HL-60 (cell line): ENCODE data around the gene RB1.

ENCODE experiments used
- DNase-seq, 2 experiments: peaks; one replicate each; pipeline ENCODE4 v3.0.0-alpha.2; 2010 to 2020; ENCODE audit warnings: low read depth in 1 of 2, low spot score in 1 of 2
- H3K27ac ChIP-seq: fragments of 250-450 bp; sonication (Bioruptor Pico); replicated peaks from 2 replicates; pipeline ENCODE4 v1.5.1; 2020; ENCODE audit warnings: mild to moderate bottlenecking, moderate library complexity
- H3K27me3 ChIP-seq: fragments of 250-450 bp; sonication (Bioruptor Pico); 2 replicates; pipeline ENCODE4 v1.5.1; 2021; ENCODE audit warnings: mild to moderate bottlenecking, moderate library complexity; ENCODE audit not compliant: insufficient read depth, poor library complexity, severe bottlenecking
- H3K4me3 ChIP-seq: replicated peaks from 2 replicates; pipeline ENCODE4 v1.5.1; 2011; ENCODE audit warnings: mild to moderate bottlenecking, control low read depth, low read length; ENCODE audit not compliant: insufficient read depth
- GABPA ChIP-seq: IDR thresholded peaks from 2 replicates; pipeline ENCODE4 v1.6.1; 2012; ENCODE audit warnings: low read depth
- POLR2AphosphoS5 ChIP-seq: IDR thresholded peaks from 2 replicates; pipeline ENCODE4 v1.6.1; 2012; ENCODE audit warnings: low read depth
- SPI1 ChIP-seq: IDR thresholded peaks from 2 replicates; pipeline ENCODE4 v1.6.1; 2012; ENCODE audit warnings: low read depth, mild to moderate bottlenecking, borderline replicate concordance
- TF ChIP-seq, protein P1 (sequence below): IDR thresholded peaks from one replicate; pipeline ENCODE4 v1.5.1; 2011; ENCODE audit warnings: low read length, control low read depth, inconsistent platforms; ENCODE audit not compliant: insufficient read depth
- TF ChIP-seq, protein P2 (sequence below): IDR thresholded peaks from 2 replicates; pipeline ENCODE4 v1.6.1; 2012; ENCODE audit warnings: low read depth; ENCODE audit not compliant: insufficient replicate concordance

RB1 gene

DNA sequence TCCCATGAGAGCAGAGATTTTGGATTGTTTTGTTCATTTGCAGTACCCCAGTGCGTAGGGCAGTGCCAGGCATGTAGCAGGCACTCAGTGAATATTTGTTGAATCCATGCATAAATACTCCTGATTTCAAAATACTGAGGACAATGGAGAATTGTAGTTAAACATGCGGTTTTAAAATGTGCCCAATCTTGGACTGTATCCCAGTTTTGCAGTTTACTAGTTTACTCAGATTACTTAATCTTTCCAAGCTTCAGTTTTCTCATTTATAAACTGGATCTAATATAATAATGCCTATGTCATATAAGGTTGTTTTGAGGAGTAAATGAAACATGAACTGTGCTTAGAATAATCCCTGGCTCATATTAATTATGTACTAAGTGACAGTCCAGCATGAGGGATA is 190.3 kb downstream of the RB1 start:
- no peak for TF ChIP-seq GABPA
- TF ChIP-seq, protein P1, sequence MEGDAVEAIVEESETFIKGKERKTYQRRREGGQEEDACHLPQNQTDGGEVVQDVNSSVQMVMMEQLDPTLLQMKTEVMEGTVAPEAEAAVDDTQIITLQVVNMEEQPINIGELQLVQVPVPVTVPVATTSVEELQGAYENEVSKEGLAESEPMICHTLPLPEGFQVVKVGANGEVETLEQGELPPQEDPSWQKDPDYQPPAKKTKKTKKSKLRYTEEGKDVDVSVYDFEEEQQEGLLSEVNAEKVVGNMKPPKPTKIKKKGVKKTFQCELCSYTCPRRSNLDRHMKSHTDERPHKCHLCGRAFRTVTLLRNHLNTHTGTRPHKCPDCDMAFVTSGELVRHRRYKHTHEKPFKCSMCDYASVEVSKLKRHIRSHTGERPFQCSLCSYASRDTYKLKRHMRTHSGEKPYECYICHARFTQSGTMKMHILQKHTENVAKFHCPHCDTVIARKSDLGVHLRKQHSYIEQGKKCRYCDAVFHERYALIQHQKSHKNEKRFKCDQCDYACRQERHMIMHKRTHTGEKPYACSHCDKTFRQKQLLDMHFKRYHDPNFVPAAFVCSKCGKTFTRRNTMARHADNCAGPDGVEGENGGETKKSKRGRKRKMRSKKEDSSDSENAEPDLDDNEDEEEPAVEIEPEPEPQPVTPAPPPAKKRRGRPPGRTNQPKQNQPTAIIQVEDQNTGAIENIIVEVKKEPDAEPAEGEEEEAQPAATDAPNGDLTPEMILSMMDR = no peak
- TF ChIP-seq, protein P2, sequence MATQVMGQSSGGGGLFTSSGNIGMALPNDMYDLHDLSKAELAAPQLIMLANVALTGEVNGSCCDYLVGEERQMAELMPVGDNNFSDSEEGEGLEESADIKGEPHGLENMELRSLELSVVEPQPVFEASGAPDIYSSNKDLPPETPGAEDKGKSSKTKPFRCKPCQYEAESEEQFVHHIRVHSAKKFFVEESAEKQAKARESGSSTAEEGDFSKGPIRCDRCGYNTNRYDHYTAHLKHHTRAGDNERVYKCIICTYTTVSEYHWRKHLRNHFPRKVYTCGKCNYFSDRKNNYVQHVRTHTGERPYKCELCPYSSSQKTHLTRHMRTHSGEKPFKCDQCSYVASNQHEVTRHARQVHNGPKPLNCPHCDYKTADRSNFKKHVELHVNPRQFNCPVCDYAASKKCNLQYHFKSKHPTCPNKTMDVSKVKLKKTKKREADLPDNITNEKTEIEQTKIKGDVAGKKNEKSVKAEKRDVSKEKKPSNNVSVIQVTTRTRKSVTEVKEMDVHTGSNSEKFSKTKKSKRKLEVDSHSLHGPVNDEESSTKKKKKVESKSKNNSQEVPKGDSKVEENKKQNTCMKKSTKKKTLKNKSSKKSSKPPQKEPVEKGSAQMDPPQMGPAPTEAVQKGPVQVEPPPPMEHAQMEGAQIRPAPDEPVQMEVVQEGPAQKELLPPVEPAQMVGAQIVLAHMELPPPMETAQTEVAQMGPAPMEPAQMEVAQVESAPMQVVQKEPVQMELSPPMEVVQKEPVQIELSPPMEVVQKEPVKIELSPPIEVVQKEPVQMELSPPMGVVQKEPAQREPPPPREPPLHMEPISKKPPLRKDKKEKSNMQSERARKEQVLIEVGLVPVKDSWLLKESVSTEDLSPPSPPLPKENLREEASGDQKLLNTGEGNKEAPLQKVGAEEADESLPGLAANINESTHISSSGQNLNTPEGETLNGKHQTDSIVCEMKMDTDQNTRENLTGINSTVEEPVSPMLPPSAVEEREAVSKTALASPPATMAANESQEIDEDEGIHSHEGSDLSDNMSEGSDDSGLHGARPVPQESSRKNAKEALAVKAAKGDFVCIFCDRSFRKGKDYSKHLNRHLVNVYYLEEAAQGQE = no peak
- no peak for TF ChIP-seq POLR2AphosphoS5
- TF ChIP-seq SPI1 = no peak
- H3K4me3 ChIP-seq = no peak overlapping the region
- DNase-seq = no peak
- H3K27ac ChIP-seq = no peak overlapping the region
- no peaks in the 10 kb centered on the region for H3K27me3 ChIP-seq

DNA sequence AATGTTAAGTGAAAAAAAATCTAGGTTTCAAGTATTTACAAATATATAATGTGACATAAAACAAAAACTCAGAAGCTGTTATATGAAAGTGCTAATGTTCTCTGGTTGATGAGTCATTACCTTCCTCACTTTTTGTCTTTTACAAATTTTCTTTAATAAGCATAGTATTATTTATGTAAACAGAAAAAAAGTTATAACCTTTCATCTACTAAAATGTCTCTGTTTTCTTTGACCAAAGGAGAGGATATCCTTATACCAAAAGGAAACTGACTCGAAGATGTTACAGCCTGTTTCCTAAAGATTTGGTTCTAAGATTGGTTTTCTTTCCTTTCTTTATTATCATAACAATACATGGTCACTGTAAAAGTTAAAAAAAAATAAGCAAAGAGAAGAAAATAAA is 191.3 kb downstream of the RB1 start:
- no peak for DNase-seq
- no peak for TF ChIP-seq GABPA
- H3K4me3 ChIP-seq = no peak overlapping the region
- no peak overlapping the region for H3K27ac ChIP-seq
- no peaks in the 10 kb centered on the region for H3K27me3 ChIP-seq

DNA sequence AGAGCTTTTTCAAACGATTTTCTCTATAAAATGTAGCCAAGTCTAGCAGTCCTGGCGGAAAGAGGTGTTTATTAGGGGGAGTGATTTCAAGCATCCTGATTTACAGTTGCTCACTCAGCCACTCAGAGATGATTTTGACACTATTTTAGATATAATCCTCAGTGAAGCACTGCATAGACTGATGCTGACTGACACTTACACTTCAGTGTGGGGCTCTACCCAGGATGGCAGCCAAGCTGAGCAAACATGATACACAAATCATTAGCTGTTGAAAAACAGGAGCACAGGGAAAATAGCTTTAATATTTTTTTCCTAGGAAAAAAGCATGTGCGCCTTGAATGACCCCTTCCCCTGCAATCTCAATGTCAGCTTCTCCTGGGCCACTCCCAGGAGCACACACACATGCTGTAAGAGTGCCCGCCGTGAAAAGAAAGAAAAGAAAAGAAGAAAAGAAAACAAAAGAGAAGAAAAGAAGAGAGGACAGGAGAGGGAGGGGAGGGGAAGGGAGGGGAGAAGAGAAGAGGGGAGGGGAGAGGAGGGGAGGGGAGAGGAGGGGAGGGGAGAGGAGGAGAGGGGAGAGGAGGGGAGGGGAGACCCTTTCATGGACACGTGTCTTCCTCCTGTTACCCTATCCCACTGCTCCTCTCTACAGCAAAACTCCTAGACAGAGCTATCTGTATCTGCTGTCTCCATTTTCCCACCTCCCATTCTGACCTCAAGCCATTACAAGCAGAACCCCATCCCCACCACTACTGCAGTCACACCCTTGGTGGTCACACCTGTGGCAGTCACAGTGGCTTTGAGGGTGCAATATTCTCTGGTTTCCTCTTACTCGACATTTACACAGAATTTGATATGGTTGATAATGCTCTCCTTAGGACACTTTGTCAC is 193.0 kb downstream of the RB1 start:
- TF ChIP-seq SPI1 = no peak
- TF ChIP-seq, protein P2 = no peak
- TF ChIP-seq, protein P1 = no peak
- TF ChIP-seq GABPA = no peak
- TF ChIP-seq POLR2AphosphoS5 = no peak
- no peak overlapping the region for H3K4me3 ChIP-seq
- DNase-seq = no peak
- no peaks in the 10 kb centered on the region for H3K27me3 ChIP-seq
- no peak overlapping the region for H3K27ac ChIP-seq

DNA sequence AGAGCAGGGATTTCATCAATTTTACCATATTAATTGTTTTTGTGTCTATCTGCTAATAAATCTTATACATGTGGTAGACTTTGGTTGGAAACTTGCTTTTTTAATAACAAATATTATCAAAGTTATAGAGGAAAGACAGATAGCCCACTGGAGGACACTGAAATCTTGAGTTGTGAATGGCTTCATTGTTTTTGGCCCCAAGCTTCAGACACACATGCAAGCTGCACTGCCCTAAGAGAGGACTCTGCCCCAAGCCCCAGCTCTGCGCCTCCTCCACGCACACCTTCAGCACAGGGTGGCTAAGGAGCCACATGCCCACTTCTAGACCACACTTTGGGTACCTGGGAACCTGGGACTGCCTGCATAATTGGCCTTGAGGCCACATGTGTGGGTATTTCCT is 194.1 kb downstream of the RB1 start:
- no peaks in the 10 kb centered on the region for H3K27me3 ChIP-seq
- no peak for DNase-seq
- no peak overlapping the region for H3K27ac ChIP-seq

More for the DNA sequence above, 194.1 kb downstream of the RB1 start:
- no peak overlapping the region for H3K4me3 ChIP-seq
- no peak for TF ChIP-seq SPI1
- TF ChIP-seq, protein P2 = no peak
- no peak for TF ChIP-seq GABPA
- TF ChIP-seq, protein P1 = no peak
- TF ChIP-seq POLR2AphosphoS5 = no peak
